ENCODE results near the gene CORO7. TPM values are rescaled to one million over a fixed set of nuclear protein-coding genes. Genes with fewer than 3 reads are reported as not detected.

CORO7 gene
- total RNA-seq, 1 donor from 2014 or later, result 101 TPM

- Mint-ChIP-seq H3K4me3 (ENCODE audit: low read depth) (no peak overlapping the region), H3K4me1 (ENCODE audit: low read depth) (no peaks in the 10 kb centered on the region), H3K27ac (no peak overlapping the region), H3K27me3 (ENCODE audit: low read depth) (no peaks in the 10 kb centered on the region), H3K9me3 (no peaks in the 10 kb centered on the region), H3K36me3 (ENCODE audit: low read depth) (peaks cover 12% of the 10 kb centered on the region)
- no peak for DNase-seq (ENCODE audit: low spot score)
- intact Hi-C loops (cut with micrococcal nuclease), result no loop called here
Measured at GRCh38 chr16:4382795-4383357, 33.5 kb downstream of the CORO7 start.

GRCh38 chr16:4381935-4382794 is 34.2 kb downstream of the CORO7 start:
- no peaks in the 10 kb centered on the region for H3K9me3 Mint-ChIP-seq
- no peaks in the 10 kb centered on the region for H3K27me3 Mint-ChIP-seq (ENCODE audit: low read depth)
- no peak for DNase-seq (ENCODE audit: low spot score)
- peaks cover 12% of the 10 kb centered on the region for H3K36me3 Mint-ChIP-seq (ENCODE audit: low read depth)
- H3K4me3 Mint-ChIP-seq (ENCODE audit: low read depth), result no peak overlapping the region
- no peak overlapping the region for H3K27ac Mint-ChIP-seq
- intact Hi-C loops (cut with micrococcal nuclease), result no loop called here
- no peaks in the 10 kb centered on the region for H3K4me1 Mint-ChIP-seq (ENCODE audit: low read depth)

GRCh38 chr16:4381072-4381934 is 35.1 kb downstream of the CORO7 start:
- Mint-ChIP-seq H3K4me1 (ENCODE audit: low read depth) (no peaks in the 10 kb centered on the region), H3K36me3 (ENCODE audit: low read depth) (peaks cover 8% of the 10 kb centered on the region), H3K4me3 (ENCODE audit: low read depth) (no peak overlapping the region), H3K9me3 (no peaks in the 10 kb centered on the region), H3K27me3 (ENCODE audit: low read depth) (no peaks in the 10 kb centered on the region), H3K27ac (no peak overlapping the region)
- intact Hi-C loops (cut with micrococcal nuclease), result no loop called here
- no peak for DNase-seq (ENCODE audit: low spot score)

- Mint-ChIP-seq H3K9me3 (no peaks in the 10 kb centered on the region), H3K36me3 (ENCODE audit: low read depth) (peaks cover 7% of the 10 kb centered on the region), H3K27me3 (ENCODE audit: low read depth) (no peaks in the 10 kb centered on the region), H3K4me3 (ENCODE audit: low read depth) (no peak overlapping the region), H3K4me1 (ENCODE audit: low read depth) (no peaks in the 10 kb centered on the region), H3K27ac (no peak overlapping the region)
- no peak for DNase-seq (ENCODE audit: low spot score)
- intact Hi-C loops (cut with micrococcal nuclease), result no loop called here
Measured at GRCh38 chr16:4380119-4381063, 36.0 kb downstream of the CORO7 start.

- Mint-ChIP-seq H3K36me3 (ENCODE audit: low read depth) (peaks cover 5% of the 10 kb centered on the region), H3K4me1 (ENCODE audit: low read depth) (no peaks in the 10 kb centered on the region), H3K4me3 (ENCODE audit: low read depth) (no peak overlapping the region), H3K27me3 (ENCODE audit: low read depth) (no peaks in the 10 kb centered on the region), H3K27ac (no peak overlapping the region), H3K9me3 (no peaks in the 10 kb centered on the region)
- intact Hi-C loops (cut with micrococcal nuclease), result no loop called here
- no peak for DNase-seq (ENCODE audit: low spot score)
Measured at GRCh38 chr16:4378999-4379690, 37.3 kb downstream of the CORO7 start.

GRCh38 chr16:4378161-4378666 is 38.2 kb downstream of the CORO7 start:
- intact Hi-C loops (cut with micrococcal nuclease), result no loop called here
- no peak overlapping the region for H3K27ac Mint-ChIP-seq
- no peaks in the 10 kb centered on the region for H3K4me1 Mint-ChIP-seq (ENCODE audit: low read depth)

GRCh38 chr16:4377573-4378154 is 38.7 kb downstream of the CORO7 start:
- Mint-ChIP-seq H3K9me3 (no peaks in the 10 kb centered on the region), H3K27ac (no peak overlapping the region), H3K36me3 (ENCODE audit: low read depth) (peaks cover 3% of the 10 kb centered on the region), H3K4me1 (ENCODE audit: low read depth) (no peaks in the 10 kb centered on the region), H3K4me3 (ENCODE audit: low read depth) (no peak overlapping the region), H3K27me3 (ENCODE audit: low read depth) (no peaks in the 10 kb centered on the region)
- DNase-seq (ENCODE audit: low spot score), result no peak
- intact Hi-C loops (cut with micrococcal nuclease), result no loop called here

More at GRCh38 chr16:4378161-4378666, 38.2 kb downstream of the CORO7 start:
- DNase-seq (ENCODE audit: low spot score), result no peak
- Mint-ChIP-seq H3K27me3 (ENCODE audit: low read depth) (no peaks in the 10 kb centered on the region), H3K36me3 (ENCODE audit: low read depth) (peaks cover 6% of the 10 kb centered on the region), H3K9me3 (no peaks in the 10 kb centered on the region), H3K4me3 (ENCODE audit: low read depth) (no peak overlapping the region)

DNA sequence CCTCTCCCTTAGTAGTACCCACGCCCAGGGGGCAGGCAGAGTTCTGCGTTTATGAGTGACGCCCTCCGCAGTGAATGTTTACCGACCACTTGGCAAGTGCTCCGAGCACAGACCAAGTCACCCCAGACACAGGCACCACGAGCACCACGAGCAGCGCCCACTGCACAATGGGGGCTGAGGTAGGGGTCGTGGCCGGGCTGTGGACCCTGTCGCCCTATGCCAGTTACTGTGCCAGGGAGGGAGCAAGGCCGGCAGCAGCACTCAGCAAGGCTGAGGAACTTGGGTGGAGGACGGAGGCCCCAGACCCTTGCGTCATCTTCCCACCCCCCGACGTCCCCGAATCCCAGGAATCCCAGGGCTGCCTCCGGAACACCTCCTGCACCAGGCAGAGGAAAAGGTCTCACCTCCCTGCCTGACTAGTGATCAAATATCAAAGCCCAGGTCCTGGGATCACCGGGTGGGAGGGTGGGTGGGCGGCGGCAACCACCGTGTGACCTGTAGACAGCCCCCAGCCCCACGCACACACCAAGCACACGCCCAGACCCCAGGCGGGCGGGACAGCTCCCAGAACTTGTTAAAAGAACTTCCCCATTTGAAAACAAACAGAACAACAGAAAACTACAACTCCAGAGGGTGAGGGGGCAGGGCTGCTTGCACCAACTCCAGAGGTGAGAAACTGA is 39.4 kb downstream of the CORO7 start:
- no peaks in the 10 kb centered on the region for H3K4me1 Mint-ChIP-seq (ENCODE audit: low read depth)

GRCh38 chr16:4376126-4376892 is 40.1 kb downstream of the CORO7 start:
- intact Hi-C loops (cut with micrococcal nuclease), result no loop called here
- no peaks in the 10 kb centered on the region for H3K4me1 Mint-ChIP-seq (ENCODE audit: low read depth)
- no peak for DNase-seq (ENCODE audit: low spot score)
- H3K27me3 Mint-ChIP-seq (ENCODE audit: low read depth), result no peaks in the 10 kb centered on the region
- H3K36me3 Mint-ChIP-seq (ENCODE audit: low read depth), result peaks cover 3% of the 10 kb centered on the region
- no peaks in the 10 kb centered on the region for H3K9me3 Mint-ChIP-seq
- no peak overlapping the region for H3K27ac Mint-ChIP-seq
- no peak overlapping the region for H3K4me3 Mint-ChIP-seq (ENCODE audit: low read depth)

More for the DNA sequence above, 39.4 kb downstream of the CORO7 start:
- intact Hi-C loops (cut with micrococcal nuclease), result no loop called here
- H3K27me3 Mint-ChIP-seq (ENCODE audit: low read depth), result no peaks in the 10 kb centered on the region
- H3K4me3 Mint-ChIP-seq (ENCODE audit: low read depth), result no peak overlapping the region
- no peak for DNase-seq (ENCODE audit: low spot score)
- peaks cover 3% of the 10 kb centered on the region for H3K36me3 Mint-ChIP-seq (ENCODE audit: low read depth)
- no peaks in the 10 kb centered on the region for H3K9me3 Mint-ChIP-seq
- no peak overlapping the region for H3K27ac Mint-ChIP-seq

GRCh38 chr16:4375717-4376116 is 40.7 kb downstream of the CORO7 start:
- no peaks in the 10 kb centered on the region for H3K4me1 Mint-ChIP-seq (ENCODE audit: low read depth)
- intact Hi-C loops (cut with micrococcal nuclease), result no loop called here
- H3K36me3 Mint-ChIP-seq (ENCODE audit: low read depth), result peaks cover 3% of the 10 kb centered on the region
- H3K27ac Mint-ChIP-seq, result no peak overlapping the region
- H3K9me3 Mint-ChIP-seq, result no peaks in the 10 kb centered on the region
- H3K27me3 Mint-ChIP-seq (ENCODE audit: low read depth), result no peaks in the 10 kb centered on the region
- no peak overlapping the region for H3K4me3 Mint-ChIP-seq (ENCODE audit: low read depth)
- DNase-seq (ENCODE audit: low spot score), result no peak
